ENCODE results near the gene AUNIP.

AUNIP gene

DNA sequence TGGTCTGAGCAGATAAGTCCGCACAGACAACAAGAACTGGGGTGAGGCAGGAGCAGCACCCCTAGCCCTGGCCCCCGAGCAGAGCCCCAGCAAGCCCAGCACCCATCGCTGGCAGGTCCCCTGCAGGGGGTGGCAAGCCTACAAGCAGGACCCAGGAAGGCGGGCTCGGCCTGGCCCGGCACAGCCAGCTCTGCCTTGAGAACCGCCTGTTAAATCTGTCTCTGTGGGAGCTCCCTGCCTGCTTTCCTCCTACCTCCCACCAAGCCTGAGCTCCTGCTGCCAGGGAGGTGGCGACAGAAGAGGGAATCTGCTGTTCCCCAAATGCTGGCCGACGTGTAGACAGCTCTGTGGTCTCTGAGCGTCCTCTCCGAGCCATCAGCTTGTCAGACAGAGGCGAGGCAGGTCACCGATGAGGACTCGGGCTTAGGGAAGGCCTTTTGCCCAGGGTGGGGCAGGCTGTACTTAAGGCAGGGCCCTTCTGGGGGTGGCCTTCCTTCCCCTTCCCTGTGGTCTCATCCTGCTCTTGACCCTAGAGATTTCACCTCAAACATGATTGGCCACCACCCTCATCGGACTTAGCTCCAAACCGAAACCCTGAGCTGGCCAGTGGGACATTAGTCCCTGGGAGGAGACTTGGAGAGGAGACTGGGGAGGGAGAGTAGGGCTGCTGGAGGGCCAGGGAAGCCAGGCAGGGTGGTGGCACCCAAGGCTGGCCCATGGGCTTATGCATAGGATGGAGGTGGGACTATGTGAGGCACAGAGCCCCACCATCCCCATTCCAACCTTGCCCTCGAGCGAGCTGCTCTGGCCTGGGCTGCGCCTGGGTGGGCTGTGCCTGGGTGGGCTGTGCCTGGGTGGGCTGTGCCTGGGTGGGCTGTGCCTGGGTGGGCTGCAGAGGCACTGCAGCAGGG lies 51.5 kb downstream of the AUNIP start:
- TF ChIP-seq GATA3 (IDR thresholded peaks at IDR 0.05; ENCODE audit: low read depth, low read length) (no peak), GATA2 (IDR thresholded peaks at IDR 0.05; ENCODE audit: low read depth, low read length) (no peak)

GRCh38 chr1:25806418-25806817 lies 52.8 kb downstream of the AUNIP start:
- no peak for TF ChIP-seq GATA3 (IDR thresholded peaks at IDR 0.05; ENCODE audit: low read depth, low read length)
- no peak for TF ChIP-seq GATA2 (IDR thresholded peaks at IDR 0.05; ENCODE audit: low read depth, low read length)

DNA sequence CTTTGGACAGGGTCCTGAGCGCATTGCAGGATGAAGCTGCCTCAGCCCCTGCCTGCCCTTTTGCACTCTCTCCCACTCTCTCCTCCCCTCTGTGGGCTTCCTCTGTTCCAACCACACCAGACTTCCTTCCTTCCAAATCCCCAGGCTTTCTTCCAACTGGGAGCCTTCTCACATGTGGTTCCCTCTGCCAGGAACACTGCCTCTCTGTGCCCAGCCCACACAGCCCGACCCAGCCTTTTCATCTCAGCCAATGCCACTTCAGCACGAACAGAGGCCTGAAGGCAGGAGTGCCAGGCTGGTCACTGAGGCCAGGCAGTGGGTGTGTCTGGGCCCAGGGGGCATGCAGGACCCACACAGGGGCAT lies 53.4 kb downstream of the AUNIP start:
- no peak for TF ChIP-seq GATA2 (IDR thresholded peaks at IDR 0.05; ENCODE audit: low read depth, low read length)
- TF ChIP-seq GATA3 (IDR thresholded peaks at IDR 0.05; ENCODE audit: low read depth, low read length), result no peak

- TF ChIP-seq GATA2 (IDR thresholded peaks at IDR 0.05; ENCODE audit: low read depth, low read length), result no peak
- no peak for TF ChIP-seq GATA3 (IDR thresholded peaks at IDR 0.05; ENCODE audit: low read depth, low read length)
Observed at GRCh38 chr1:25804964-25805862, 54.0 kb downstream of the AUNIP start.

GRCh38 chr1:25804244-25804963 lies 54.9 kb downstream of the AUNIP start:
- no peak for TF ChIP-seq GATA2 (IDR thresholded peaks at IDR 0.05; ENCODE audit: low read depth, low read length)
- TF ChIP-seq GATA3 (IDR thresholded peaks at IDR 0.05; ENCODE audit: low read depth, low read length), result no peak

- TF ChIP-seq GATA2 (IDR thresholded peaks at IDR 0.05; ENCODE audit: low read depth, low read length) (no peak), GATA3 (IDR thresholded peaks at IDR 0.05; ENCODE audit: low read depth, low read length) (no peak)
Observed at GRCh38 chr1:25803368-25803767, 55.9 kb downstream of the AUNIP start.

DNA sequence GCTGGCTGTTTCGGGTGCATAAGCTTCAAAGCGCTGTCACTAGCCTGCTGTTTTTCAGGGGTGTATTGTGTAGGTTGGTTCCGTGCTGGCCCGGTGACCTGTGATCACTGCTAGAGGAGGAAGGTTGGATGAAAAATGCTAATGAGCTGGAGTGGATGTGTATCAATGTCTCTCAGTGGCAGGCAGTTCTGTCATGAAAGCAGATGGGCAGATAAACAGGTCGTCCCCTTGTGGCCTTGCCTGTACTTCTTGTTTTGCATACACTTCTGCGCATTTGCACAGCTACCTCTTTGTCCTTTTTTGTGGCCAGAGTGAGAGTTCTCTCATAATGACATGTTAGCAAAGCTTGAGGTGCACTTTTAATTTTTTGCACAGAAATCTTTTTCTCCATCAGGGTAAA lies 56.3 kb downstream of the AUNIP start:
- TF ChIP-seq GATA2 (IDR thresholded peaks at IDR 0.05; ENCODE audit: low read depth, low read length) (peak; percentile 89), GATA3 (IDR thresholded peaks at IDR 0.05; ENCODE audit: low read depth, low read length) (no peak)

- TF ChIP-seq GATA2 (IDR thresholded peaks at IDR 0.05; ENCODE audit: low read depth, low read length) (no peak), GATA3 (IDR thresholded peaks at IDR 0.05; ENCODE audit: low read depth, low read length) (no peak)
Observed at GRCh38 chr1:25800703-25801377, 58.4 kb downstream of the AUNIP start.

DNA sequence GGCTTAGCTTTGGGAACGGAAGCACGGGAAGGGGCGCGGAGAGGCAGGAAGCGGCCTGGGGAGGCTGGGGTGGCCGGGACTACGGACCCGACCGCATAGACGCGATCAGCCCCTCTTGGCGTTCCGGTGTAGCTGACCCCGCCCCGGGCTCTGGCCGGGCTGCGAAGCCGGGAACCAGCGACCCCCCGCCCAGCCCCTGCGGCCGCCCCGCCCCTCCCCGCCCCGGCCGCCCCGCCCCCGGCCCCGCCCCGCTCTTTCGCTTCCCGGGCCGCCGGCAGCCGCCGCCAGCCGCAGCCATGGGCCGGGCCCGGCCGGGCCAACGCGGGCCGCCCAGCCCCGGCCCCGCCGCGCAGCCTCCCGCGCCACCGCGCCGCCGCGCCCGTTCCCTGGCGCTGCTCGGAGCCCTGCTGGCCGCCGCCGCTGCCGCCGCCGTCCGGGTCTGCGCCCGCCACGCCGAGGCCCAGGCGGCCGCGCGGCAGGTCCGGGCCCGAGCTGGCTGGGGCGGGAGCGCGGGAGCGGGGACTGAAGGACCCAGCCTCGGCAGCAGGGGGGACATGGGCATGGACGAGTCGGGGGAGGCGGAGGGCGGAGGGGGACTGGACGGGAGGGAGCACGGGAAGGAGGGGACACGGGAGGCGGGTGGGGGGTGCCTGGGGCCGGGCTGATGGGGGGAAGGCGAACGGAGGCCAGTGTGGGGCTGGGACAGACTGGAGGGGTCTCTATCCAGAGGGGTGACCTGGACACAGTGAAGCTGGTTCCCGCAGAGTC lies 59.1 kb downstream of the AUNIP start, which contains the start of gene SELENON:
Gene SELENON (plus strand): TSS at position 259 of the 768 bp plus-strand sequence. CDS start 38 bp downstream, at position 297.
- TF ChIP-seq GATA3 (IDR thresholded peaks at IDR 0.05; ENCODE audit: low read depth, low read length) (no peak), GATA2 (IDR thresholded peaks at IDR 0.05; ENCODE audit: low read depth, low read length) (no peak)

DNA sequence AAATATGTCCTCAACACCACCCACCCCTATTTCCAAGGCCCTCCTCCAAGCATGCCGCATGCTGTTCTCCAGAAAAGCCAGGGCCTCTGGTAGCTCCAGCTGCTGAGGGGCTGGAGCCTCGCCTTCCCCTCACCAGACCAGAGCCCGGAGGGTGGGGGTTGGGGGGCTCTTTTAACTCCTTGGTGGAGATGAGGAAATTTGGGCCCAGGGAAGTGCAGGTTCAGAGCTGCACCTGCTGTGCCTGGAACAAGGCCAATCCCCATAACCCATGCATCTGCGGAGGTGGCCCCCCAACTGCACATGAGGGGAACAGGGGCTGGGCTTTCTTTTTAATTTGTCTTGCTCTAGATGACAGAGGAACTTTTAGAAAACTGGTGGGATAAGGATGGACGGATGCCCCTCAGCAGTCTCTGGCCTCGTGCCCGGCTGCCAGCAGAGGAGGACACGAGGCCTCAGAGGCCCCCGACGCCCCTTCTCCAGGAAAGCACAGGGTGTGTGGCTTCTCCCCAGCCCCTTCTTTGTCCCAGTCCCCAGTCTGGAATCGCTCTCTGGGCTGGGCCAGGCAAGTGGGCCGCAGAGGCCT lies 59.8 kb downstream of the AUNIP start:
- TF ChIP-seq GATA2 (IDR thresholded peaks at IDR 0.05; ENCODE audit: low read depth, low read length) (no peak), GATA3 (IDR thresholded peaks at IDR 0.05; ENCODE audit: low read depth, low read length) (no peak)

GRCh38 chr1:25798666-25799351 lies 60.4 kb downstream of the AUNIP start:
- TF ChIP-seq GATA3 (IDR thresholded peaks at IDR 0.05; ENCODE audit: low read depth, low read length), result no peak
- TF ChIP-seq GATA2 (IDR thresholded peaks at IDR 0.05; ENCODE audit: low read depth, low read length), result no peak

- TF ChIP-seq GATA2 (IDR thresholded peaks at IDR 0.05; ENCODE audit: low read depth, low read length), result no peak
- TF ChIP-seq GATA3 (IDR thresholded peaks at IDR 0.05; ENCODE audit: low read depth, low read length), result no peak
Observed at GRCh38 chr1:25797939-25798338, 61.3 kb downstream of the AUNIP start.
